GM15510 (cell line): ENCODE measurements around the gene ST8SIA5.

Source experiments
- POLR2A ChIP-seq: IDR thresholded peaks from 3 replicates; pipeline ENCODE4 v1.6.1; 2011; ENCODE audit warnings: borderline replicate concordance; ENCODE audit not compliant: insufficient read length; ENCODE audit errors: extremely low read depth

Gene ST8SIA5

GRCh38 chr18:46678785-46679399 is 78.0 kb downstream of the ST8SIA5 start:
- no peak for TF ChIP-seq POLR2A

- no peak for TF ChIP-seq POLR2A
These were observed 78.8 kb downstream of the ST8SIA5 start for GRCh38 chr18:46678041-46678440.

GRCh38 chr18:46677611-46678010 is 79.2 kb downstream of the ST8SIA5 start:
- TF ChIP-seq POLR2A = no peak

- no peak for TF ChIP-seq POLR2A
These were observed 80.5 kb downstream of the ST8SIA5 start for GRCh38 chr18:46676182-46676835.

GRCh38 chr18:46675112-46675511 is 81.7 kb downstream of the ST8SIA5 start:
- no peak for TF ChIP-seq POLR2A

- no peak for TF ChIP-seq POLR2A
These were observed 84.5 kb downstream of the ST8SIA5 start for GRCh38 chr18:46672062-46672970.

- no peak for TF ChIP-seq POLR2A
These were observed 88.2 kb downstream of the ST8SIA5 start for GRCh38 chr18:46668694-46669093.

- no peak for TF ChIP-seq POLR2A
These were observed 88.7 kb downstream of the ST8SIA5 start for GRCh38 chr18:46668135-46668534.

- TF ChIP-seq POLR2A = no peak
These were observed 93.3 kb downstream of the ST8SIA5 start for GRCh38 chr18:46663539-46663938.

GRCh38 chr18:46660957-46661749 is 95.7 kb downstream of the ST8SIA5 start:
- no peak for TF ChIP-seq POLR2A

GRCh38 chr18:46659484-46659883 is 97.4 kb downstream of the ST8SIA5 start:
- TF ChIP-seq POLR2A = no peak

GRCh38 chr18:46657115-46657955 is 99.5 kb downstream of the ST8SIA5 start, which contains the start of gene LOXHD1:
TSS of gene LOXHD1 (minus strand) at chr18:46657220. CDS start at chr18:46657033, 187 bp downstream.
- TF ChIP-seq POLR2A = no peak

- no peak for TF ChIP-seq POLR2A
These were observed 100.3 kb downstream of the ST8SIA5 start for GRCh38 chr18:46656326-46657114.
